ENCODE data around the gene GSN. TPM values are rescaled to one million over a fixed set of nuclear protein-coding genes. Genes with fewer than 3 reads are reported as not detected.

Gene GSN
- total RNA-seq, 1 experiment from 2014 or later, result 28.4 TPM

DNA sequence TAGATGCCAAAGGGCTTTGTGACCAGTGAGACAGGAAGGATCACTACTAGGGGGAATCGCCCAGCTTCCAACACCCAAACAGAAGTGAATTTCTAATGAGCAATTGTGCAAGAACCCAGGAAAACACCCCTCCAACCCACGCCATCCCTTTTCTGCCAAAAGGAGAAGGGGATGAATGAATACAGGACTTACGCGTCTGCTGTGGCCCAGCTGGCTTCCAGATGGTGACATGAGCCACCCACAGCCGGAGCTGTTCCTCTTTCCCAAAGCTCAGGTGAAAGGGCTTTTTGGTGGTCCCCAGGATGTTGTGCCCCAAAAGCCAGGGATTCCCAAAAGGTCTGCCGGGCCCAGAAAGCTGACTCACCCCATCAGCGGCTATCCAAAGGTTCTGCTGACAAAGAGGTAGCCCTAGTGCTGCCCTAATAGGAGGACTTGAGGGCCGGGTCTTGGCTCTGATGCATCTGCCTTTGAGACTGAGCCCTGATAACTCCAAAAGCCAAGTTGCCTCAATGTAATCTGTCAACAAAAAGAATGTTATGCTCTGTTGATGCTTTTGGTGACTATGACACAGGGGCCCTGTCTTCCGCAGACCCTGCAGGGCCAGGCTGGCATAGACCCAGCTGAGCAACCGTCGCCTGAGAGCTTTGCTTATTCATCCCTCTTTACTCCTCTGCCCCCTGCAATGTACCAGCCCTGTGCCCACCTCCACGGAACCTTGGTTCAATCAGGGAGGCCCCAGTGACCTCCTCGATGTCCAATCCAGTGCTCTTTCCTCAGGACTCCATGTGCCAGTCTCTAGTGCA lies 14.5 kb downstream of the GSN start:
- DNase-seq (ENCODE audit: low spot score), result peak; percentile 87
- Histone ChIP-seq H3K9me3 (ENCODE audit: low read depth, low read length, poor library complexity, severe bottlenecking) (no peaks in the 10 kb centered on the region), H3K27me3 (replicated peaks; ENCODE audit: insufficient read depth, low read depth, low read length, poor library complexity) (no peaks in the 10 kb centered on the region), H3K4me3 (ENCODE audit: low read depth, low read length, poor library complexity, severe bottlenecking) (no peak overlapping the region), H3K27ac (ENCODE audit: low read depth, low read length, poor library complexity, severe bottlenecking) (peak overlapping the region; percentile 69), H3K36me3 (ENCODE audit: insufficient read depth, low read length, poor library complexity, severe bottlenecking) (no peaks in the 10 kb centered on the region), H3K4me1 (ENCODE audit: insufficient read depth, low read length, poor library complexity, severe bottlenecking) (peaks cover 73% of the 10 kb centered on the region)
- ChIA-PET CTCF (no interaction called here), POLR2A (ENCODE audit: low non-redundant PET) (no interaction called here)
- no TSS peak for BruUV-seq (replicated peaks)
- intact Hi-C loops (cut with micrococcal nuclease; ENCODE audit: unreplicated experiment), result no loop called here
- TF ChIP-seq EZH2 (IDR thresholded peaks at IDR 0.05; ENCODE audit: borderline replicate concordance, low read depth, low read length, poor library complexity, severe bottlenecking) (no peak), CTCF (conservative IDR thresholded peaks at IDR 0.05; ENCODE audit: low read depth, low read length) (no peak)

- H3K9me3 ChIP-seq (ENCODE audit: low read depth, low read length, poor library complexity, severe bottlenecking), result no peaks in the 10 kb centered on the region
- H3K4me3 ChIP-seq (ENCODE audit: low read depth, low read length, poor library complexity, severe bottlenecking), result no peak overlapping the region
- peak overlapping the region; percentile 69 for H3K27ac ChIP-seq (ENCODE audit: low read depth, low read length, poor library complexity, severe bottlenecking)
- intact Hi-C loops (cut with micrococcal nuclease; ENCODE audit: unreplicated experiment), result no loop called here
- BruUV-seq (replicated peaks), result no TSS peak
- H3K27me3 ChIP-seq (replicated peaks; ENCODE audit: insufficient read depth, low read depth, low read length, poor library complexity), result no peaks in the 10 kb centered on the region
- no peak for DNase-seq (ENCODE audit: low spot score)
- CTCF ChIA-PET, result no interaction called here
- peaks cover 76% of the 10 kb centered on the region for H3K4me1 ChIP-seq (ENCODE audit: insufficient read depth, low read length, poor library complexity, severe bottlenecking)
- POLR2A ChIA-PET (ENCODE audit: low non-redundant PET), result no interaction called here
- H3K36me3 ChIP-seq (ENCODE audit: insufficient read depth, low read length, poor library complexity, severe bottlenecking), result no peaks in the 10 kb centered on the region
- TF ChIP-seq CTCF (conservative IDR thresholded peaks at IDR 0.05; ENCODE audit: low read depth, low read length) (no peak), EZH2 (IDR thresholded peaks at IDR 0.05; ENCODE audit: borderline replicate concordance, low read depth, low read length, poor library complexity, severe bottlenecking) (no peak)
Measured at GRCh38 chr9:121283080-121283398, 15.1 kb downstream of the GSN start.

GRCh38 chr9:121283856-121284732 lies 16.1 kb downstream of the GSN start:
- no peaks in the 10 kb centered on the region for H3K36me3 ChIP-seq (ENCODE audit: insufficient read depth, low read length, poor library complexity, severe bottlenecking)
- no peak overlapping the region for H3K4me3 ChIP-seq (ENCODE audit: low read depth, low read length, poor library complexity, severe bottlenecking)
- intact Hi-C loops (cut with micrococcal nuclease; ENCODE audit: unreplicated experiment), result no loop called here
- no peak for TF ChIP-seq CTCF (conservative IDR thresholded peaks at IDR 0.05; ENCODE audit: low read depth, low read length)
- no peak for TF ChIP-seq EZH2 (IDR thresholded peaks at IDR 0.05; ENCODE audit: borderline replicate concordance, low read depth, low read length, poor library complexity, severe bottlenecking)
- POLR2A ChIA-PET (ENCODE audit: low non-redundant PET), result no interaction called here
- CTCF ChIA-PET, result no interaction called here
- H3K27ac ChIP-seq (ENCODE audit: low read depth, low read length, poor library complexity, severe bottlenecking), result peak overlapping the region; percentile 89
- no peaks in the 10 kb centered on the region for H3K27me3 ChIP-seq (replicated peaks; ENCODE audit: insufficient read depth, low read depth, low read length, poor library complexity)
- H3K9me3 ChIP-seq (ENCODE audit: low read depth, low read length, poor library complexity, severe bottlenecking), result no peaks in the 10 kb centered on the region
- no peak for DNase-seq (ENCODE audit: low spot score)
- BruUV-seq (replicated peaks), result no TSS peak
- peaks cover 80% of the 10 kb centered on the region for H3K4me1 ChIP-seq (ENCODE audit: insufficient read depth, low read length, poor library complexity, severe bottlenecking)

Measured in A673 (cell line).